Aorta (tissue), 5 donors: ENCODE measurements around the gene SCML1. TPM values are rescaled to one million over a fixed set of nuclear protein-coding genes. Genes with fewer than 3 reads are reported as not detected.

ENCODE experiments used
- ATAC-seq: fragments of 200-7000 bp; cut with Tn5 transposase; one replicate; pipeline ENCODE4 v1.9.1; 2022; ENCODE audit warnings: moderate library complexity; ENCODE audit not compliant: low FRiP score
- DNase-seq, 2 donors: peaks; one replicate each; pipeline ENCODE4 v3.0.0-alpha.2; 2020
- H3K27ac ChIP-seq, 2 donors: one replicate each; pipeline ENCODE4 v1.5.1; 2013; ENCODE audit warnings: low read length in 2 of 2, mild to moderate bottlenecking in 2 of 2, moderate library complexity in 2 of 2, control low read depth in 1 of 2, inconsistent platforms in 1 of 2, low read depth in 1 of 2
- H3K27me3 ChIP-seq, 2 donors: one replicate each; pipeline ENCODE4 v1.6.1; 2013; ENCODE audit warnings: control low read depth in 1 of 2, low read length in 1 of 2, mild to moderate bottlenecking in 1 of 2, moderate library complexity in 1 of 2; ENCODE audit not compliant: insufficient read depth in 2 of 2, control insufficient read depth in 1 of 2
- H3K36me3 ChIP-seq, 2 donors: one replicate each; pipeline ENCODE4 v1.6.1; 2013; ENCODE audit warnings: control low read depth in 1 of 2, low read length in 1 of 2, mild to moderate bottlenecking in 1 of 2; ENCODE audit not compliant: insufficient read depth in 2 of 2, control insufficient read depth in 1 of 2
- H3K4me1 ChIP-seq, 2 donors: one replicate each; pipeline ENCODE4 v1.6.1; 2013; ENCODE audit warnings: low read length in 2 of 2, control low read depth in 1 of 2, mild to moderate bottlenecking in 1 of 2, moderate library complexity in 1 of 2; ENCODE audit not compliant: insufficient read depth in 2 of 2, control insufficient read depth in 1 of 2
- H3K4me3 ChIP-seq, 2 donors: one replicate each; pipeline ENCODE4 v1.5.1; 2013; ENCODE audit warnings: low read length in 2 of 2, control low read depth in 1 of 2, mild to moderate bottlenecking in 1 of 2
- H3K9me3 ChIP-seq: one replicate; pipeline ENCODE4 v1.6.1; 2013; ENCODE audit warnings: mild to moderate bottlenecking, low read length; ENCODE audit not compliant: control insufficient read depth
- WGBS, 2 donors: extraction: QIAGEN DNeasy Blood & Tissue Kit; methylation state at CpG; one replicate each; pipeline ENCODE4 v1.1.7; 2013; 5-methylcytosine and 5-hydroxymethylcytosine counted together
- intact Hi-C, 2 donors: fragments of 100-400 bp; cut with DNase I; formaldehyde crosslinking; loops; one replicate each; pipeline versions ENCODE4 v1.14.2 to v1.15.0; 2022
- polyA plus RNA-seq, 2 donors: library from polyadenylated mRNA; stranded (reverse); fragments of 200-250 nt; gene quantifications; one replicate each; pipeline ENCODE4 v1.2.3, GENCODE V29; 2013
- total RNA-seq, 2 donors: library from RNA; stranded (reverse); fragmentation: NEBNext Ultra II Directional; extraction: Animal tissue kit (Norgen Biotek cat#: 25700); gene quantifications; one replicate each; pipeline ENCODE4 v1.2.1, GENCODE V29; 2021
- donor health status: healthy with polysubstance abuse.
- donor health status: Bipolar disorder and iron deficiency.
- donor health status: DM: no; HTN: no; CAD: no.
- donor health status: DM: no; HTN: no; CAD: no.
- donor health status: DM: yes; HTN: yes; CAD: no.

SCML1 gene
- total and polyA plus RNA-seq, 4 donors: 5.3 to 16.0 (median 13.6) TPM

DNA sequence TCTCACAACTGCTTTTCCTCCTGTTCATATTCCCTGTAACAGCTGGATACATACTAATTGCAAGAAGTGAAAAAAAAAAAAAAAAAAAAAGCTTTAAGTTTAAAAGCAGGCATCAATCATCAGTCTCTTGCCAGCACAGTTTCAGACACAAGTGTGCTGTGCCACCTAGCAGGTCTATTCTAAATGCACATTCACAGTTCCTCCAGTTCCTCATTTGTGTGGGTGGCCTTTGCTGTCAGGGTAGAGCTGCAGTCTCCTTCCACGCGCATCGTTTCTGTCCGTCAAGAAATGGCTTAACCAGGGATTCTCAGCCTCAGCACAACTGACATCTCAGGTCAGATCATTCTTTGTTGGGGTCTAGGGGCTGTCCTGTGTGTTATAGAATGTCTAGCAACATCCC, 61.6 kb downstream of the SCML1 start:
- ATAC-seq (no peak), DNase-seq (no peak)
- Histone ChIP-seq H3K4me1 (no peaks in the 10 kb centered on the region), H3K4me3 (no peak overlapping the region), H3K27ac (no peak overlapping the region), H3K9me3 (no peaks in the 10 kb centered on the region), H3K27me3 (no peaks in the 10 kb centered on the region), H3K36me3 (peaks cover 0 to 9% of the 10 kb centered on the region in 2 donors)
- intact Hi-C loops: loop anchor here in 1 of 2 donors (1.0 kb wide), 1 partner anchor 8 kb away; no protein-coding TSS in a partner anchor
- WGBS, 2 donors: 83 to 96% methylated on average over 4 of the region's 4 CpGs

DNA sequence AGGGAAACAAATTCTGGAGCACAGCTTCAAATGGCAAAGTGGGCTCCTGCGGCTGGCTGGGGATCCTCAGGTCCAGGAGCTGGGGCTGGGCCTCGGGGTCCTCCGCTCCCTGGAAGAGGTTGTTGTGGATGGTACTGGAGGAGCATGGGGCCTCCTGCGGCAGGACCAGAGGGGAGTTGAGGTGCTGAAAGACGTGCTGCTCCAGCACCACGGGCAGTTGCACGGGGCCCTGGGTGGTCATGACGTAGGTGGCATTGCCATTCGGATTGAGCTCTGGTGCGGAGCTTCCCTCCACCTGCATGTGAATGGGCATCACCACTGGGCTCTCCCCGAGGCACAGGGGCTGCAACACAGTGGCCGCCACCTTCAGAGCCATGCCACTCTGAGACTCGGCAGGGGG, 64.1 kb downstream of the SCML1 start:
- WGBS, 2 donors: 88 to 96% methylated on average over 13 of the region's 13 CpGs
- no peaks in the 10 kb centered on the region for H3K4me1 ChIP-seq
- ATAC-seq: peak; percentile 11
- no peak for DNase-seq
- intact Hi-C loops: no loop called here
- H3K27ac ChIP-seq: no peak overlapping the region
- no peak overlapping the region for H3K4me3 ChIP-seq
- H3K27me3 ChIP-seq: no peaks in the 10 kb centered on the region
- no peaks in the 10 kb centered on the region for H3K9me3 ChIP-seq
- peaks cover 0 to 9% of the 10 kb centered on the region in 2 donors for H3K36me3 ChIP-seq

GRCh38 chrX:17802756-17803155, 65.5 kb downstream of the SCML1 start:
- no peak overlapping the region for H3K27ac ChIP-seq
- ATAC-seq (no peak), DNase-seq (no peak)
- no peaks in the 10 kb centered on the region for H3K27me3 ChIP-seq
- 82 to 94% methylated on average over 7 of the region's 7 CpGs for WGBS, 2 donors
- H3K4me3 ChIP-seq: no peak overlapping the region
- no peaks in the 10 kb centered on the region for H3K9me3 ChIP-seq
- H3K36me3 ChIP-seq: peaks cover 0 to 9% of the 10 kb centered on the region in 2 donors
- intact Hi-C loops: no loop called here
- no peaks in the 10 kb centered on the region for H3K4me1 ChIP-seq

GRCh38 chrX:17803449-17803848, 66.2 kb downstream of the SCML1 start:
- H3K27ac ChIP-seq: no peak overlapping the region
- DNase-seq (no peak), ATAC-seq (no peak)
- no peaks in the 10 kb centered on the region for H3K27me3 ChIP-seq
- no peak overlapping the region for H3K4me3 ChIP-seq
- H3K4me1 ChIP-seq: no peaks in the 10 kb centered on the region
- H3K36me3 ChIP-seq: peaks cover 0 to 9% of the 10 kb centered on the region in 2 donors
- H3K9me3 ChIP-seq: no peaks in the 10 kb centered on the region
- 78 to 88% methylated on average over 4 of the region's 4 CpGs for WGBS, 2 donors
- intact Hi-C loops: no loop called here

Other genes starting within 250 kb of the SCML1 start
- 10 to 100 TPM; 24.9 to 32.2 TPM for gene RAI2, start 123.8 kb downstream of the SCML1 start, total RNA-seq
- gene RAI2, start 123.8 kb downstream of the SCML1 start, polyA plus RNA-seq: 10 to 100 TPM; 26.8 to 32.2 TPM